GM12864 (cell line): Measurements from ENCODE around the gene HSPA12B.

Source experiments
- DNase-seq: peaks from one replicate; pipeline ENCODE4 v3.0.0-alpha.2; 2011; ENCODE audit warnings: low read depth
- H3K4me3 ChIP-seq: 2 replicates; pipeline ENCODE4 v1.5.1; 2011; ENCODE audit warnings: mild to moderate bottlenecking, low read depth, low read length, control low read depth
- TF ChIP-seq, protein P1 (sequence below): IDR thresholded peaks from 2 replicates; pipeline ENCODE4 v1.5.1; 2011; ENCODE audit warnings: low read depth, mild to moderate bottlenecking, moderate library complexity, low read length, control low read depth, inconsistent platforms; ENCODE audit errors: missing control alignments

HSPA12B gene

DNA sequence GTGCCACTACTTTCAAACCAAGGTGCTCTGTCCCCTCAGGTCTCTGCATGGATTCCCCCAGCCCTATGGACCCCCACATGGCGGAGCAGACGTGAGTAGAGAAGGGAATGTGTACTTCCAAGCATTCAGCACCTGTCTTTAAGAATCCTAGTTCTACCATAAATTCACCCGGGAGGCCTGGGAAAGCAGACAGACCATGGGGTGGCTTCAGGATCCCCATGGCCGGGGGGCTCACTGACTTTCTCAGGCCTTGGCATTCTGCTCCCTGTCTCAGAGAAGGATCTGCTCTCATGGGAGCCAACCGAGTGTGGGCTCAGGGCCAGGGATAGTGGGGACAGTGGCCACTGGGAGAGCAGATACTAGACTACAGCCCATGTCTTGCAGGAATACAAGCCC is 65.9 kb downstream of the HSPA12B start:
- no peak for DNase-seq
- TF ChIP-seq, protein P1, sequence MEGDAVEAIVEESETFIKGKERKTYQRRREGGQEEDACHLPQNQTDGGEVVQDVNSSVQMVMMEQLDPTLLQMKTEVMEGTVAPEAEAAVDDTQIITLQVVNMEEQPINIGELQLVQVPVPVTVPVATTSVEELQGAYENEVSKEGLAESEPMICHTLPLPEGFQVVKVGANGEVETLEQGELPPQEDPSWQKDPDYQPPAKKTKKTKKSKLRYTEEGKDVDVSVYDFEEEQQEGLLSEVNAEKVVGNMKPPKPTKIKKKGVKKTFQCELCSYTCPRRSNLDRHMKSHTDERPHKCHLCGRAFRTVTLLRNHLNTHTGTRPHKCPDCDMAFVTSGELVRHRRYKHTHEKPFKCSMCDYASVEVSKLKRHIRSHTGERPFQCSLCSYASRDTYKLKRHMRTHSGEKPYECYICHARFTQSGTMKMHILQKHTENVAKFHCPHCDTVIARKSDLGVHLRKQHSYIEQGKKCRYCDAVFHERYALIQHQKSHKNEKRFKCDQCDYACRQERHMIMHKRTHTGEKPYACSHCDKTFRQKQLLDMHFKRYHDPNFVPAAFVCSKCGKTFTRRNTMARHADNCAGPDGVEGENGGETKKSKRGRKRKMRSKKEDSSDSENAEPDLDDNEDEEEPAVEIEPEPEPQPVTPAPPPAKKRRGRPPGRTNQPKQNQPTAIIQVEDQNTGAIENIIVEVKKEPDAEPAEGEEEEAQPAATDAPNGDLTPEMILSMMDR, result no peak
- H3K4me3 ChIP-seq, result peak overlapping the region; percentile 80; the same call in 1 of the 2 replicates

DNA sequence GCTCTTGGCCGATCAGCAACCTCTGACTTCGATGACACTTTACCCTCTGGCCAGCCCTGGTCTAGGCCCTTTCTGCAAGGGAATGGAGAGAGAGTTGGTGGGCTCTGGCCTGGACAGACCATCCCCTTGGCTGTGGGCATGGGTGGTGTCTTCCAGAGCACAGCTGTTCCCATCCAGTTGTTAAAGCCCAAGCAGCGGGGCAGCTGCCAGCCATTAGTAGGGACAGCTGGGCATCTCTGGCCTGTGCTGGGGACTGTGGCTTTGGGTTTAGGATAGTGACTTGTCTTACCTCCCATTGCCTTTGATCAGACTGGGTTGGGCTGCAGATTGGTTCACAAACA is 66.4 kb downstream of the HSPA12B start:
- TF ChIP-seq, protein P1, result no peak
- H3K4me3 ChIP-seq, result no peak overlapping the region

DNA sequence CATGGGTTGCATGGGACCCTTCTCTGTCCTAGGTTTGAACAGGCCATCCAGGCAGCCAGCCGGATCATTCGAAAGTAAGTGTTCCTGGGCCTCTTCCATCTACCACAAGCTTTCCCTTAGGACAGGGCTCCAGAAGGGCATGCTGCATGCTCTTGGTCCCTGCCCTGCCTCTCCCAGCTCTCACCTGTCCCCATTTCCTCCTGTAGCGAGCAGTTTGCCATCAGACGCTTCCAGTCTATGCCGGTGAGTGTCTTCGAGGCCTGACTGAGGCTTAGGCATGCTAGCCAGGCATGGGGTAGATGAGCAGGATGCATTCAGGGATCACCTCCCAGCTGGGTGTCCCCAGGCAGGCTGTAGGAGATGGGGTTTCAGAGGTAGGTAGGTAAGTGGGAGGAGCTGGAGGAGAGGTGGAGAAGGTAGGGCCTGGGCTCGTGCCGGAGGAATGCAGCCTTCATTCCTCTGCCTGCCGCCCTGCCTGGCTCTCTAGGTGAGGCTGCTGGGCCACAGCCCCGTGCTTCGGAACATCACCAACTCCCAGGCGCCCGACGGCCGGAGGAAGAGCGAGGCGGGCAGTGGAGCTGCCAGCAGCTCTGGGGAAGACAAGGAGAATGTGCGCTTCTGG is 67.9 kb downstream of the HSPA12B start:
- no peak for DNase-seq
- TF ChIP-seq, protein P1, result no peak
- H3K4me3 ChIP-seq, result no peak overlapping the region

More for the DNA sequence above, 66.4 kb downstream of the HSPA12B start:
- no peak for DNase-seq

DNA sequence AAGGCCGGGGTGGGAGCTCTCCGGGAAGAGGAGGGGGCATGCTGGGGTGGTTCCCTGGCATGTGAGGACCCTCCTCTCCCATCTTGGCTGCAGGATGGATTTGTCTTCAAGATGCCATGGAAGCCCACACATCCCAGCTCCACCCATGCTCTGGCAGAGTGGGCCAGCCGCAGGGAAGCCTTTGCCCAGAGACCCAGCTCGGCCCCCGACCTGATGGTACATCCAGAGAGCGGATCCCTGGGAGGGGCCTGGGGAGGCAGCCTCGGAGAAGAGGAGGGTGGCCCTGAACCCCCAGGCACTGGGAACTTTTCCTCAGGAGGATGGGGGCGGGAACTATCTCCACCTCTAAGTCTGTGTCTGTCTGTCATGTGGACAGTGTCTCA is 68.4 kb downstream of the HSPA12B start:
- TF ChIP-seq, protein P1, result no peak
- H3K4me3 ChIP-seq, result no peak overlapping the region
- DNase-seq, result no peak

DNA sequence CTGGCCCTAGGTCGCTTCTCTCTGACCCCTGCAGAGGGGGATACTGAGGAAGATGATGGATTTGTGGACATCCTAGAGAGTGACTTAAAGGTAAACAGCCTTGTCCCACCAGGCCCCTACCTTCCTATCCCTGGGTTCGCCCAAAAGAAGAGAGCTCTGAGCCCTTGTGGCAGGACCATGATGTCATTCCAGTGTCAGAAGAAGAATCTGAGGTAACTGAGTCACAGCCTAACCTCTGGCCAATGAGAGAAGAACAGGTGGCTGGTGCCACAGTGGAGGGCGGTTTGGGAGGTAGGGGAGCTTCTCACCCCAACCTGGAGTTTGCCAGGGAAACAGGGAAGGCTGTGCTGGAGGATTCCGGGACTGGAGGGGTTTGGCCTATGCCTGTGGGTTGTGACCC is 68.8 kb downstream of the HSPA12B start:
- DNase-seq, result no peak
- TF ChIP-seq, protein P1, result no peak
- H3K4me3 ChIP-seq, result no peak overlapping the region

DNA sequence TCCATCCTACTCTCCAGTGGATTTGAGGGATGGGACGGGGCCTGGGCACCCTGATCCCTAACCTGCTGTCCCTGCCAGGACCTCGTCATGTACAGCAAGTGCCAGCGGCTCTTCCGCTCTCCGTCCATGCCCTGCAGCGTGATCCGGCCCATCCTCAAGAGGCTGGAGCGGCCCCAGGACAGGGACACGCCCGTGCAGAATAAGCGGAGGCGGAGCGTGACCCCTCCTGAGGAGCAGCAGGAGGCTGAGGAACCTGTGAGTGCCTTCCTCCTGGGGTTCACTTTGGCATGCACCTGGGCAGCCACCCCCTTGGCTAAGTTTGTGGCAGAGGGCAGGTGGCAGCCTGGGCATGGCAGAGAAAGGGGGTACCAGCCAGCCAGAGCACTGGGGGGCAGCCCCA is 69.4 kb downstream of the HSPA12B start:
- no peak for DNase-seq
- TF ChIP-seq, protein P1, result no peak

More for the DNA sequence above, 69.4 kb downstream of the HSPA12B start:
- H3K4me3 ChIP-seq, result no peak overlapping the region
